Measurements from ENCODE around the gene KRT85.

Gene KRT85

GRCh38 chr12:52364901-52365489, 2.3 kb downstream of the KRT85 start:
- no peak for DNase-seq (ENCODE audit: low read depth)

- no peak for DNase-seq (ENCODE audit: low read depth)
Observed at GRCh38 chr12:52364061-52364460, 3.2 kb downstream of the KRT85 start.

GRCh38 chr12:52363111-52363679, 4.1 kb downstream of the KRT85 start:
- no peak for DNase-seq (ENCODE audit: low read depth)

- DNase-seq (ENCODE audit: low read depth): no peak
Observed at GRCh38 chr12:52362118-52362726, 5.1 kb downstream of the KRT85 start.

GRCh38 chr12:52361553-52361952, 5.7 kb downstream of the KRT85 start:
- DNase-seq (ENCODE audit: low read depth): no peak

- no peak for DNase-seq (ENCODE audit: low read depth)
Observed at GRCh38 chr12:52360663-52361271, 6.5 kb downstream of the KRT85 start.

GRCh38 chr12:52360106-52360662, 7.1 kb downstream of the KRT85 start:
- no peak for DNase-seq (ENCODE audit: low read depth)

- DNase-seq (ENCODE audit: low read depth): no peak
Observed at GRCh38 chr12:52359621-52360061, 7.6 kb downstream of the KRT85 start.

GRCh38 chr12:52358575-52359350, 8.5 kb downstream of the KRT85 start:
- DNase-seq (ENCODE audit: low read depth): no peak

- DNase-seq (ENCODE audit: low read depth): no peak
Observed at GRCh38 chr12:52356762-52357580, 10.3 kb downstream of the KRT85 start.

GRCh38 chr12:52356031-52356761, 11.1 kb downstream of the KRT85 start:
- no peak for DNase-seq (ENCODE audit: low read depth)

GRCh38 chr12:52355176-52355575, 12.1 kb downstream of the KRT85 start:
- no peak for DNase-seq (ENCODE audit: low read depth)

GRCh38 chr12:52354200-52354599, 13.1 kb downstream of the KRT85 start:
- DNase-seq (ENCODE audit: low read depth): no peak

GRCh38 chr12:52353766-52354165, 13.5 kb downstream of the KRT85 start:
- DNase-seq (ENCODE audit: low read depth): no peak

GRCh38 chr12:52352951-52353350, 14.3 kb downstream of the KRT85 start:
- no peak for DNase-seq (ENCODE audit: low read depth)

GRCh38 chr12:52351196-52352059, 15.9 kb downstream of the KRT85 start:
- no peak for DNase-seq (ENCODE audit: low read depth)

- no peak for DNase-seq (ENCODE audit: low read depth)
Observed at GRCh38 chr12:52350786-52351185, 16.5 kb downstream of the KRT85 start.

- no peak for DNase-seq (ENCODE audit: low read depth)
Observed at GRCh38 chr12:52350021-52350620, 17.2 kb downstream of the KRT85 start.

- no peak for DNase-seq (ENCODE audit: low read depth)
Observed at GRCh38 chr12:52349196-52349595, 18.1 kb downstream of the KRT85 start.
